GM12878 (cell line): ENCODE measurements around the gene RGP1. TPM values are rescaled to one million over a fixed set of nuclear protein-coding genes. Genes with fewer than 3 reads are reported as not detected.

Source experiments
- ATAC-seq: fragments of 200-7000 bp; cut with Tn5 transposase; 3 replicates; pipeline ENCODE4 v1.9.1; 2020; ENCODE audit warnings: mild to moderate bottlenecking, moderate library complexity
- BruUV-seq: library from RNA; stranded (reverse); fragments of 400-500 nt; replicated peaks from 2 replicates; lab custom pipeline; 2021; lab: Mats Ljungman, UMichigan
- CTCF ChIA-PET: fragments of 300-600 bp; sonication (Branson Sonifier 250); formaldehyde crosslinking; extraction: SDS; loops from one replicate; lab custom pipeline; 2021; ENCODE audit warnings: inconsistent platforms; lab: Yijun Ruan, JAX
- POLR2A ChIA-PET: fragments of 350-600 bp; formaldehyde crosslinking; extraction: SDS; loops from one replicate; lab custom pipeline; 2021; ENCODE audit warnings: inconsistent platforms; lab: Charles Lee
- RAD21 ChIA-PET: fragments of 300-600 bp; sonication (Branson Sonifier 250); formaldehyde crosslinking; loops from one replicate; lab custom pipeline; 2023; ENCODE audit warnings: antibody characterized with exemption; ENCODE audit not compliant: unreplicated experiment; lab: Charles Lee
- SMC1A ChIA-PET: fragments of 300-600 bp; sonication (Branson Sonifier 250); formaldehyde crosslinking; loops from one replicate; lab custom pipeline; 2023; ENCODE audit not compliant: unreplicated experiment, uncharacterized antibody; lab: Charles Lee
- DNase-seq: peaks from one replicate; pipeline ENCODE4 v3.0.0-alpha.2; 2011; ENCODE audit warnings: low read depth, low spot score
- FAIRE-seq: peaks from 3 replicates; lab custom pipeline; 2011; peaks lifted over from hg19 to GRCh38; lab: Jason Lieb, UNC
- H2AFZ ChIP-seq: 2 replicates; pipeline ENCODE4 v1.6.0; 2011; ENCODE audit warnings: low read depth, low read length, control low read depth; ENCODE audit not compliant: control insufficient read depth
- H3K27ac ChIP-seq: 2 replicates; pipeline ENCODE4 v1.5.1; 2011; ENCODE audit warnings: control low read depth; ENCODE audit not compliant: control insufficient read depth, insufficient read depth
- H3K27me3 ChIP-seq, 2 experiments: replicated peaks in 1 of 2; 2 replicates each; pipeline versions ENCODE4 v1.6.0 to v1.6.1; 2011; ENCODE audit warnings: low read length in 1 of 2; ENCODE audit not compliant: control insufficient read depth in 2 of 2, insufficient read depth in 2 of 2
- H3K36me3 ChIP-seq, 2 experiments: 2 replicates each; pipeline ENCODE4 v1.5.1; 2011; ENCODE audit warnings: low read length in 1 of 2; ENCODE audit not compliant: control insufficient read depth in 2 of 2, insufficient read depth in 2 of 2
- H3K4me1 ChIP-seq: 2 replicates; pipeline ENCODE4 v1.6.1; 2011; ENCODE audit warnings: mild to moderate bottlenecking, low read length, moderate library complexity, mixed read lengths; ENCODE audit not compliant: control insufficient read depth, insufficient read depth
- H3K4me2 ChIP-seq: 2 replicates; pipeline ENCODE4 v1.6.0; 2011; ENCODE audit warnings: control low read depth; ENCODE audit not compliant: control insufficient read depth, insufficient read depth
- H3K4me3 ChIP-seq: fragments of 200-600 bp; sonication (generic); 2 replicates; pipeline ENCODE4 v1.5.1; 2016
- H3K79me2 ChIP-seq: 2 replicates; pipeline ENCODE4 v1.6.0; 2011; ENCODE audit warnings: low read length; ENCODE audit not compliant: control insufficient read depth, insufficient read depth
- H3K9ac ChIP-seq: 2 replicates; pipeline ENCODE4 v1.8.0; 2011; ENCODE audit warnings: low read length, control low read depth, mixed read lengths; ENCODE audit not compliant: control insufficient read depth, insufficient read depth
- H3K9me3 ChIP-seq: replicated peaks from 3 replicates; pipeline ENCODE4 v1.5.1; 2011; ENCODE audit warnings: mild to moderate bottlenecking, low read length; ENCODE audit not compliant: control insufficient read depth, insufficient read depth
- H4K20me1 ChIP-seq: 2 replicates; pipeline ENCODE4 v1.6.0; 2011; ENCODE audit not compliant: control insufficient read depth, insufficient read depth
- BCL3 ChIP-seq: IDR thresholded peaks from 2 replicates; pipeline ENCODE4 v1.6.1; 2011; ENCODE audit warnings: borderline replicate concordance, low read depth, mild to moderate bottlenecking, moderate library complexity, low read length; ENCODE audit not compliant: insufficient read depth, poor library complexity, severe bottlenecking
- BMI1 ChIP-seq: fragments of 450-650 bp; IDR thresholded peaks from 2 replicates; pipeline ENCODE4 v1.6.1; 2016; ENCODE audit warnings: mild to moderate bottlenecking, moderate library complexity, borderline replicate concordance
- CHD4 ChIP-seq: fragments of 200-600 bp; sonication (generic); IDR thresholded peaks from 2 replicates; pipeline ENCODE4 v1.6.1; 2016; ENCODE audit warnings: mild to moderate bottlenecking
- EZH2 ChIP-seq: IDR thresholded peaks from 2 replicates; pipeline ENCODE4 v1.6.1; 2012; ENCODE audit warnings: low read depth, mild to moderate bottlenecking, control low read depth, inconsistent platforms, low read length, borderline replicate concordance; ENCODE audit not compliant: control insufficient read depth
- IRF5 ChIP-seq: fragments of 450-650 bp; IDR thresholded peaks from 2 replicates; pipeline ENCODE4 v1.6.1; 2017; ENCODE audit warnings: borderline replicate concordance
- NFXL1 ChIP-seq: fragments of 450-650 bp; IDR thresholded peaks from 2 replicates; pipeline ENCODE4 v1.6.1; 2017; ENCODE audit warnings: antibody characterized with exemption, mild to moderate bottlenecking, borderline replicate concordance
- NRF1 ChIP-seq: conservative IDR thresholded peaks from 2 replicates; pipeline ENCODE4 v1.6.1; 2011; ENCODE audit warnings: mild to moderate bottlenecking, low read depth, low read length, improper control_type of control experiment
- PML ChIP-seq: IDR thresholded peaks from 2 replicates; pipeline ENCODE4 v1.6.1; 2012; ENCODE audit warnings: low read length, inconsistent platforms
- ZNF622 ChIP-seq: fragments of 450-650 bp; IDR thresholded peaks from 2 replicates; pipeline ENCODE4 v1.6.1; 2017; ENCODE audit warnings: mild to moderate bottlenecking, inconsistent platforms
- WGBS: methylation state at CpG from one replicate; pipeline ENCODE4 v1.1.6; 2016; ENCODE audit warnings: low lambda C conversion rate; ENCODE audit not compliant: insufficient replicate concordance, insufficient coverage; ENCODE audit errors: missing lambda C conversion rate; 5-methylcytosine and 5-hydroxymethylcytosine counted together
- in situ Hi-C: fragments of 300-500 bp; cut with MboI; formaldehyde crosslinking; loops from 9 replicates; pipeline ENCODE4 v1.14.3; 2018; ENCODE audit warnings: mixed read lengths
- intact Hi-C: fragments of 100-400 bp; cut with micrococcal nuclease; formaldehyde crosslinking; loops from one replicate; pipeline ENCODE4 v1.14.2; 2022; ENCODE audit not compliant: unreplicated experiment
- polyA plus RNA-seq, 11 experiments: library from polyadenylated mRNA; depleted of rRNA in 4 of 11; unstranded in 6 of 11; stranded (reverse) in 5 of 11; fragments of >200 nt; fragmentation: Nextera tagmentation in 4 of 11; fragmentation: Illumina TruSeq in 1 of 11; extraction: Ambion mirVana in 4 of 11; extraction: Trizol in 1 of 11; gene quantifications; 1 replicate in 1 of 11; 2 replicates in 10 of 11; pipeline versions ENCODE4 v1.2.1 to v1.2.3, GENCODE V29; 2011 to 2016; ENCODE audit warnings: inconsistent platforms in 2 of 11, missing spikeins in 2 of 11, low read depth in 1 of 11
- total RNA-seq, 4 experiments: library from RNA; depleted of rRNA in 3 of 4; stranded (reverse); fragments of >200 nt in 3 of 4; fragmentation: Illumina TruSeq in 1 of 4; extraction: Trizol in 1 of 4; gene quantifications; 2 replicates each; pipeline versions ENCODE4 v1.2.1 to v1.2.3, GENCODE V29; 2013 to 2021

Gene RGP1
- total and polyA plus RNA-seq, 10 of the 15 experiments (the other 5 are each of a cell fraction or from before 2014, with no cell fraction given): 0.44 to 14.9 (median 7.4) TPM

- ATAC-seq (0 out of 3 replicates have a peak, but pooled peaks have one; percentile 0), FAIRE-seq (no peak), DNase-seq (no peak)
- peaks cover 4% of the 10 kb centered on the region for H3K4me1 ChIP-seq
- peak overlapping the region; percentile 91 for H3K4me2 ChIP-seq
- no TSS peak for BruUV-seq
- no peaks in the 10 kb centered on the region; the same call in 1 of the 2 replicates for H4K20me1 ChIP-seq
- CTCF ChIA-PET: interaction anchor here (0.9 to 9.5 kb wide), 19 partner anchors 8 to 145 kb away, joined by 3 to 147 read pairs (median 6); partner anchors contain the start of genes ARHGEF39, CCDC107, CREB3 and HINT2
- peaks cover 51% of the 10 kb centered on the region for H3K79me2 ChIP-seq
- POLR2A ChIA-PET: interaction anchor here (0.6 to 6.2 kb wide), 15 partner anchors 9 to 677 kb away, joined by 3 to 70 read pairs (median 5); partner anchors contain the start of genes ARHGEF39, CREB3, HINT2 and TLN1
- 1% methylated on average over 24 of the region's 24 CpGs for WGBS
- H3K4me3 ChIP-seq: peak overlapping the region; percentile 99
- peak overlapping the region; percentile 82 for H3K9ac ChIP-seq
- SMC1A ChIA-PET: interaction anchor here (0.8 to 4.1 kb wide), 16 partner anchors 10 to 129 kb away, joined by 3 to 39 read pairs (median 5); partner anchors contain the start of genes ARHGEF39, CCDC107, CREB3 and SIT1
- H3K27ac ChIP-seq: peak overlapping the region; percentile 75
- peak overlapping the region; percentile 87 for H2AFZ ChIP-seq
- in situ Hi-C loops (no loop called here), intact Hi-C loops (loop anchor here (1.0 kb wide), 2 partner anchors 12 to 16 kb away; partner anchors contain the start of genes CREB3 and TLN1)
- RAD21 ChIA-PET: interaction anchor here (0.7 to 5.0 kb wide), 15 partner anchors 9 to 144 kb away, joined by 3 to 74 read pairs (median 4); partner anchors contain the start of genes CREB3, SPAG8 and TLN1
- peaks cover 7 to 27% of the 10 kb centered on the region in 2 experiments for H3K36me3 ChIP-seq
- TF ChIP-seq BCL3 (no peak), ZNF622 (no peak), BMI1 (no peak), CHD4 (no peak), PML (no peak), NRF1 (no peak), IRF5 (no peak), NFXL1 (no peak), EZH2 (no peak)
- H3K27me3 ChIP-seq: no peaks in the 10 kb centered on the region
- H3K9me3 ChIP-seq: no peaks in the 10 kb centered on the region
Measured at GRCh38 chr9:35748242-35748857, 737 bp upstream of the RGP1 start.
